Activated T-cell treated with anti-CD3 and anti-CD28 coated beads, Interleukin-2, amount 50 U/mL, for 4 hours (primary cell): Measurements from ENCODE around the gene MAP7D2. TPM values are rescaled to one million over a fixed set of nuclear protein-coding genes. Genes with fewer than 3 reads are reported as not detected.
"Not testable (repeated sequence)": the region's sequence is repeated elsewhere in the genome, so short reads cannot be mapped to it uniquely, and the experiment has no call there.

Experiments used
- ATAC-seq, 2 donors: fragments of 200-7000 bp; cut with Tn5 transposase; one replicate each; pipeline ENCODE4 v1.10.0; 2021
- DNase-seq: peaks from one replicate; pipeline ENCODE4 v3.0.0-alpha.2; 2020
- H3K27me3 Mint-ChIP-seq: one replicate; pipeline ENCODE4 v1.8.0; 2021; ENCODE audit warnings: low read depth, mixed read lengths
- H3K36me3 Mint-ChIP-seq: one replicate; pipeline ENCODE4 v1.8.0; 2022; ENCODE audit warnings: mixed read lengths; ENCODE audit not compliant: insufficient read depth
- H3K4me1 Mint-ChIP-seq: one replicate; pipeline ENCODE4 v1.8.0; 2021; ENCODE audit warnings: low read depth, mixed read lengths
- H3K4me3 Mint-ChIP-seq: one replicate; pipeline ENCODE4 v1.8.0; 2021; ENCODE audit warnings: mild to moderate bottlenecking, moderate library complexity, mixed read lengths
- H3K9me3 Mint-ChIP-seq: one replicate; pipeline ENCODE4 v1.8.0; 2021; ENCODE audit warnings: mixed read lengths
- total RNA-seq, 3 donors: library from RNA; stranded (reverse); gene quantifications; one replicate each; pipeline ENCODE4 v1.2.1, GENCODE V29; 2021

MAP7D2 gene
- total RNA-seq: 1 to 10 TPM in 1 of 3 donors, under 1 TPM in 2; 0.57 to 2.0 (median 0.66) TPM

- Mint-ChIP-seq H3K36me3 (no peaks in the 10 kb centered on the region), H3K4me3 (no peak within 1 kb of the TSS), H3K9me3 (no peaks in the 10 kb centered on the region), H3K27me3 (peaks cover 15% of the 10 kb centered on the region), H3K4me1 (peaks cover 6% of the 10 kb centered on the region)
- DNase-seq (no peak), ATAC-seq (peak; percentile 42 to 53)
Observed at GRCh38 chrX:20116577-20117240, at the start of gene MAP7D2. Gene MAP7D2, minus strand, starts transcription at chrX:20116907. Its CDS starts 28 bp downstream, at chrX:20116879.

- not testable (repeated sequence) for ATAC-seq, H3K4me1 Mint-ChIP-seq, H3K27me3 Mint-ChIP-seq, H3K9me3 Mint-ChIP-seq, DNase-seq, H3K4me3 Mint-ChIP-seq
- H3K36me3 Mint-ChIP-seq: peaks cover 30% of the 10 kb centered on the region
Observed at GRCh38 chrX:20162516-20162915, 45.8 kb upstream of the MAP7D2 start.

- Mint-ChIP-seq H3K9me3 (no peaks in the 10 kb centered on the region), H3K4me3 (no peak overlapping the region), H3K4me1 (no peaks in the 10 kb centered on the region), H3K27me3 (no peaks in the 10 kb centered on the region), H3K36me3 (peaks cover 33% of the 10 kb centered on the region)
- DNase-seq (no peak), ATAC-seq (no peak)
Observed at GRCh38 chrX:20159797-20160385, 43.2 kb upstream of the MAP7D2 start.

- no peaks in the 10 kb centered on the region for H3K9me3 Mint-ChIP-seq
- no peak overlapping the region for H3K4me3 Mint-ChIP-seq
- ATAC-seq (no peak), DNase-seq (no peak)
- peaks cover 4% of the 10 kb centered on the region for H3K4me1 Mint-ChIP-seq
- peaks cover 23% of the 10 kb centered on the region for H3K36me3 Mint-ChIP-seq
- H3K27me3 Mint-ChIP-seq: no peaks in the 10 kb centered on the region
Observed at GRCh38 chrX:20151689-20152088, 35.0 kb upstream of the MAP7D2 start.

- ATAC-seq: no peak
- Mint-ChIP-seq H3K4me1 (peaks cover 9% of the 10 kb centered on the region), H3K27me3 (no peaks in the 10 kb centered on the region), H3K36me3 (peaks cover 13% of the 10 kb centered on the region), H3K9me3 (no peaks in the 10 kb centered on the region), H3K4me3 (no peak overlapping the region)
- DNase-seq: no peak
Observed at GRCh38 chrX:20149326-20149725, 32.6 kb upstream of the MAP7D2 start.

GRCh38 chrX:20147561-20147960 lies 30.9 kb upstream of the MAP7D2 start:
- H3K9me3 Mint-ChIP-seq: no peaks in the 10 kb centered on the region
- DNase-seq: no peak
- H3K36me3 Mint-ChIP-seq: peaks cover 8% of the 10 kb centered on the region
- H3K4me3 Mint-ChIP-seq: no peak overlapping the region
- no peak for ATAC-seq
- peaks cover 17% of the 10 kb centered on the region for H3K4me1 Mint-ChIP-seq
- no peaks in the 10 kb centered on the region for H3K27me3 Mint-ChIP-seq

- Mint-ChIP-seq H3K4me3 (no peak overlapping the region), H3K27me3 (no peaks in the 10 kb centered on the region), H3K9me3 (no peaks in the 10 kb centered on the region), H3K36me3 (peaks cover 11% of the 10 kb centered on the region), H3K4me1 (peaks cover 23% of the 10 kb centered on the region)
- DNase-seq (no peak), ATAC-seq (peak in 1 of 2 donors; percentile 23)
Observed at GRCh38 chrX:20144491-20144890, 27.8 kb upstream of the MAP7D2 start.

GRCh38 chrX:20143561-20143960 lies 26.9 kb upstream of the MAP7D2 start:
- H3K9me3 Mint-ChIP-seq: no peaks in the 10 kb centered on the region
- H3K4me1 Mint-ChIP-seq: peaks cover 29% of the 10 kb centered on the region
- no peaks in the 10 kb centered on the region for H3K27me3 Mint-ChIP-seq
- DNase-seq: no peak
- no peak overlapping the region for H3K4me3 Mint-ChIP-seq
- peaks cover 9% of the 10 kb centered on the region for H3K36me3 Mint-ChIP-seq
- ATAC-seq: no peak

GRCh38 chrX:20143111-20143510 lies 26.4 kb upstream of the MAP7D2 start:
- H3K27me3 Mint-ChIP-seq: no peaks in the 10 kb centered on the region
- H3K9me3 Mint-ChIP-seq: no peaks in the 10 kb centered on the region
- DNase-seq: no peak
- peaks cover 29% of the 10 kb centered on the region for H3K4me1 Mint-ChIP-seq
- no peak for ATAC-seq
- H3K36me3 Mint-ChIP-seq: peaks cover 7% of the 10 kb centered on the region
- H3K4me3 Mint-ChIP-seq: peak overlapping the region; percentile 59

- H3K27me3 Mint-ChIP-seq: no peaks in the 10 kb centered on the region
- peaks cover 30% of the 10 kb centered on the region for H3K4me1 Mint-ChIP-seq
- H3K36me3 Mint-ChIP-seq: peaks cover 7% of the 10 kb centered on the region
- no peaks in the 10 kb centered on the region for H3K9me3 Mint-ChIP-seq
- ATAC-seq (peak; percentile 98), DNase-seq (peak; percentile 99)
- peak within 1 kb of the TSS; percentile 89 for H3K4me3 Mint-ChIP-seq
Observed at GRCh38 chrX:20141281-20142220, 24.8 kb upstream of the MAP7D2 start, which contains the start of gene EIF1AX. Gene EIF1AX, minus strand, starts transcription at chrX:20141838. Its CDS starts 198 bp downstream, at chrX:20141640.

GRCh38 chrX:20140420-20140819 lies 23.7 kb upstream of the MAP7D2 start:
- H3K27me3 Mint-ChIP-seq: no peaks in the 10 kb centered on the region
- no peak for ATAC-seq
- no peaks in the 10 kb centered on the region for H3K9me3 Mint-ChIP-seq
- peaks cover 16% of the 10 kb centered on the region for H3K36me3 Mint-ChIP-seq
- H3K4me3 Mint-ChIP-seq: peak overlapping the region; percentile 89
- peaks cover 41% of the 10 kb centered on the region for H3K4me1 Mint-ChIP-seq
- no peak for DNase-seq

GRCh38 chrX:20139966-20140365 lies 23.3 kb upstream of the MAP7D2 start:
- H3K9me3 Mint-ChIP-seq: no peaks in the 10 kb centered on the region
- peaks cover 41% of the 10 kb centered on the region for H3K4me1 Mint-ChIP-seq
- ATAC-seq (no peak), DNase-seq (no peak)
- peaks cover 16% of the 10 kb centered on the region for H3K36me3 Mint-ChIP-seq
- H3K4me3 Mint-ChIP-seq: peak overlapping the region; percentile 89
- H3K27me3 Mint-ChIP-seq: no peaks in the 10 kb centered on the region

- no peak for ATAC-seq
- Mint-ChIP-seq H3K4me1 (peaks cover 30% of the 10 kb centered on the region), H3K36me3 (peaks cover 20% of the 10 kb centered on the region), H3K4me3 (no peak overlapping the region), H3K9me3 (no peaks in the 10 kb centered on the region), H3K27me3 (no peaks in the 10 kb centered on the region)
- no peak for DNase-seq
Observed at GRCh38 chrX:20135944-20136343, 19.2 kb upstream of the MAP7D2 start.

GRCh38 chrX:20132666-20133065 lies 16.0 kb upstream of the MAP7D2 start:
- no peaks in the 10 kb centered on the region for H3K9me3 Mint-ChIP-seq
- ATAC-seq: no peak
- H3K4me3 Mint-ChIP-seq: no peak overlapping the region
- no peaks in the 10 kb centered on the region for H3K27me3 Mint-ChIP-seq
- peaks cover 17% of the 10 kb centered on the region for H3K4me1 Mint-ChIP-seq
- peaks cover 16% of the 10 kb centered on the region for H3K36me3 Mint-ChIP-seq
- DNase-seq: no peak
